Measurements from ENCODE around the gene GRIA4.

GRIA4 gene

GRCh38 chr11:105609832-105610781 is at the start of gene GRIA4:
Gene GRIA4 (plus strand): TSS chr11:105610073. CDS start chr11:105610998, 925 bp downstream.
- H3K9me3 ChIP-seq (ENCODE audit: control insufficient read depth in 1 of 2, low read length in 2 of 2) = no peaks in the 10 kb centered on the region
- no peak within 1 kb of the TSS for H3K27ac ChIP-seq (ENCODE audit: low read depth, low read length)
- peak within 1 kb of the TSS; percentile 47 to 55 for H3K4me3 ChIP-seq (ENCODE audit: low read depth in 1 of 2, low read length in 2 of 2)
- H3K27me3 ChIP-seq (ENCODE audit: control insufficient read depth in 1 of 2, insufficient read depth in 2 of 2, low read length in 2 of 2) = peaks cover 17 to 40% of the 10 kb centered on the region in 2 donors
- H3K9ac ChIP-seq (ENCODE audit: low read depth in 1 of 2, low read length in 2 of 2) = no peak within 1 kb of the TSS
- no peaks in the 10 kb centered on the region for H3K36me3 ChIP-seq (ENCODE audit: control insufficient read depth in 1 of 2, insufficient read depth in 2 of 2, low read length in 2 of 2)
- peaks cover 0 to 9% of the 10 kb centered on the region in 2 donors for H3K4me1 ChIP-seq (ENCODE audit: control insufficient read depth in 1 of 2, insufficient read depth in 2 of 2, low read length in 2 of 2)

GRCh38 chr11:105573091-105573490 is 36.8 kb upstream of the GRIA4 start:
- Histone ChIP-seq H3K4me1 (ENCODE audit: control insufficient read depth in 1 of 2, insufficient read depth in 2 of 2, low read length in 2 of 2) (no peaks in the 10 kb centered on the region), H3K36me3 (ENCODE audit: control insufficient read depth in 1 of 2, insufficient read depth in 2 of 2, low read length in 2 of 2) (no peaks in the 10 kb centered on the region), H3K9ac (ENCODE audit: low read depth in 1 of 2, low read length in 2 of 2) (no peak overlapping the region), H3K4me3 (ENCODE audit: low read depth in 1 of 2, low read length in 2 of 2) (no peak overlapping the region), H3K27me3 (ENCODE audit: control insufficient read depth in 1 of 2, insufficient read depth in 2 of 2, low read length in 2 of 2) (no peaks in the 10 kb centered on the region), H3K27ac (ENCODE audit: low read depth, low read length) (no peak overlapping the region), H3K9me3 (ENCODE audit: control insufficient read depth in 1 of 2, low read length in 2 of 2) (no peaks in the 10 kb centered on the region)

GRCh38 chr11:105574974-105575373 is 34.9 kb upstream of the GRIA4 start:
- no peak overlapping the region for H3K9ac ChIP-seq (ENCODE audit: low read depth in 1 of 2, low read length in 2 of 2)

GRCh38 chr11:105577641-105578040 is 32.2 kb upstream of the GRIA4 start:
- H3K4me1 ChIP-seq (ENCODE audit: control insufficient read depth in 1 of 2, insufficient read depth in 2 of 2, low read length in 2 of 2) = no peaks in the 10 kb centered on the region
- H3K9me3 ChIP-seq (ENCODE audit: control insufficient read depth in 1 of 2, low read length in 2 of 2) = no peaks in the 10 kb centered on the region
- no peak overlapping the region for H3K4me3 ChIP-seq (ENCODE audit: low read depth in 1 of 2, low read length in 2 of 2)
- H3K9ac ChIP-seq (ENCODE audit: low read depth in 1 of 2, low read length in 2 of 2) = no peak overlapping the region
- H3K27me3 ChIP-seq (ENCODE audit: control insufficient read depth in 1 of 2, insufficient read depth in 2 of 2, low read length in 2 of 2) = no peaks in the 10 kb centered on the region
- H3K36me3 ChIP-seq (ENCODE audit: control insufficient read depth in 1 of 2, insufficient read depth in 2 of 2, low read length in 2 of 2) = no peaks in the 10 kb centered on the region
- no peak overlapping the region for H3K27ac ChIP-seq (ENCODE audit: low read depth, low read length)

More at GRCh38 chr11:105574974-105575373, 34.9 kb upstream of the GRIA4 start:
- Histone ChIP-seq H3K27ac (ENCODE audit: low read depth, low read length) (no peak overlapping the region), H3K4me1 (ENCODE audit: control insufficient read depth in 1 of 2, insufficient read depth in 2 of 2, low read length in 2 of 2) (no peaks in the 10 kb centered on the region), H3K27me3 (ENCODE audit: control insufficient read depth in 1 of 2, insufficient read depth in 2 of 2, low read length in 2 of 2) (no peaks in the 10 kb centered on the region), H3K36me3 (ENCODE audit: control insufficient read depth in 1 of 2, insufficient read depth in 2 of 2, low read length in 2 of 2) (no peaks in the 10 kb centered on the region), H3K4me3 (ENCODE audit: low read depth in 1 of 2, low read length in 2 of 2) (no peak overlapping the region), H3K9me3 (ENCODE audit: control insufficient read depth in 1 of 2, low read length in 2 of 2) (no peaks in the 10 kb centered on the region)

- Histone ChIP-seq H3K9me3 (ENCODE audit: control insufficient read depth in 1 of 2, low read length in 2 of 2) (no peaks in the 10 kb centered on the region), H3K27me3 (ENCODE audit: control insufficient read depth in 1 of 2, insufficient read depth in 2 of 2, low read length in 2 of 2) (no peaks in the 10 kb centered on the region), H3K4me1 (ENCODE audit: control insufficient read depth in 1 of 2, insufficient read depth in 2 of 2, low read length in 2 of 2) (no peaks in the 10 kb centered on the region), H3K4me3 (ENCODE audit: low read depth in 1 of 2, low read length in 2 of 2) (no peak overlapping the region), H3K9ac (ENCODE audit: low read depth in 1 of 2, low read length in 2 of 2) (no peak overlapping the region), H3K36me3 (ENCODE audit: control insufficient read depth in 1 of 2, insufficient read depth in 2 of 2, low read length in 2 of 2) (no peaks in the 10 kb centered on the region), H3K27ac (ENCODE audit: low read depth, low read length) (no peak overlapping the region)
Observed at GRCh38 chr11:105579111-105579510, 30.8 kb upstream of the GRIA4 start.

- H3K9ac ChIP-seq (ENCODE audit: low read depth in 1 of 2, low read length in 2 of 2) = no peak overlapping the region
- no peaks in the 10 kb centered on the region for H3K27me3 ChIP-seq (ENCODE audit: control insufficient read depth in 1 of 2, insufficient read depth in 2 of 2, low read length in 2 of 2)
- no peaks in the 10 kb centered on the region for H3K4me1 ChIP-seq (ENCODE audit: control insufficient read depth in 1 of 2, insufficient read depth in 2 of 2, low read length in 2 of 2)
- H3K36me3 ChIP-seq (ENCODE audit: control insufficient read depth in 1 of 2, insufficient read depth in 2 of 2, low read length in 2 of 2) = no peaks in the 10 kb centered on the region
- H3K27ac ChIP-seq (ENCODE audit: low read depth, low read length) = no peak overlapping the region
- H3K4me3 ChIP-seq (ENCODE audit: low read depth in 1 of 2, low read length in 2 of 2) = no peak overlapping the region
- H3K9me3 ChIP-seq (ENCODE audit: control insufficient read depth in 1 of 2, low read length in 2 of 2) = no peaks in the 10 kb centered on the region
Observed at GRCh38 chr11:105582497-105582896, 27.4 kb upstream of the GRIA4 start.

- no peaks in the 10 kb centered on the region for H3K4me1 ChIP-seq (ENCODE audit: control insufficient read depth in 1 of 2, insufficient read depth in 2 of 2, low read length in 2 of 2)
- no peak overlapping the region for H3K27ac ChIP-seq (ENCODE audit: low read depth, low read length)
- no peak overlapping the region for H3K4me3 ChIP-seq (ENCODE audit: low read depth in 1 of 2, low read length in 2 of 2)
- H3K9me3 ChIP-seq (ENCODE audit: control insufficient read depth in 1 of 2, low read length in 2 of 2) = no peaks in the 10 kb centered on the region
- H3K9ac ChIP-seq (ENCODE audit: low read depth in 1 of 2, low read length in 2 of 2) = no peak overlapping the region
- no peaks in the 10 kb centered on the region for H3K36me3 ChIP-seq (ENCODE audit: control insufficient read depth in 1 of 2, insufficient read depth in 2 of 2, low read length in 2 of 2)
- no peaks in the 10 kb centered on the region for H3K27me3 ChIP-seq (ENCODE audit: control insufficient read depth in 1 of 2, insufficient read depth in 2 of 2, low read length in 2 of 2)
Observed at GRCh38 chr11:105588001-105588400, 21.9 kb upstream of the GRIA4 start.

- no peaks in the 10 kb centered on the region for H3K36me3 ChIP-seq (ENCODE audit: control insufficient read depth in 1 of 2, insufficient read depth in 2 of 2, low read length in 2 of 2)
- H3K9me3 ChIP-seq (ENCODE audit: control insufficient read depth in 1 of 2, low read length in 2 of 2) = no peaks in the 10 kb centered on the region
- no peak overlapping the region for H3K27ac ChIP-seq (ENCODE audit: low read depth, low read length)
- H3K27me3 ChIP-seq (ENCODE audit: control insufficient read depth in 1 of 2, insufficient read depth in 2 of 2, low read length in 2 of 2) = no peaks in the 10 kb centered on the region
- H3K4me1 ChIP-seq (ENCODE audit: control insufficient read depth in 1 of 2, insufficient read depth in 2 of 2, low read length in 2 of 2) = no peaks in the 10 kb centered on the region
- no peak overlapping the region for H3K9ac ChIP-seq (ENCODE audit: low read depth in 1 of 2, low read length in 2 of 2)
- no peak overlapping the region for H3K4me3 ChIP-seq (ENCODE audit: low read depth in 1 of 2, low read length in 2 of 2)
Observed at GRCh38 chr11:105589346-105589745, 20.5 kb upstream of the GRIA4 start.

- no peaks in the 10 kb centered on the region for H3K9me3 ChIP-seq (ENCODE audit: control insufficient read depth in 1 of 2, low read length in 2 of 2)
- H3K36me3 ChIP-seq (ENCODE audit: control insufficient read depth in 1 of 2, insufficient read depth in 2 of 2, low read length in 2 of 2) = no peaks in the 10 kb centered on the region
- H3K27me3 ChIP-seq (ENCODE audit: control insufficient read depth in 1 of 2, insufficient read depth in 2 of 2, low read length in 2 of 2) = no peaks in the 10 kb centered on the region
- no peak overlapping the region for H3K27ac ChIP-seq (ENCODE audit: low read depth, low read length)
- no peak overlapping the region for H3K9ac ChIP-seq (ENCODE audit: low read depth in 1 of 2, low read length in 2 of 2)
- H3K4me3 ChIP-seq (ENCODE audit: low read depth in 1 of 2, low read length in 2 of 2) = no peak overlapping the region
- H3K4me1 ChIP-seq (ENCODE audit: control insufficient read depth in 1 of 2, insufficient read depth in 2 of 2, low read length in 2 of 2) = no peaks in the 10 kb centered on the region
Observed at GRCh38 chr11:105592035-105592434, 17.8 kb upstream of the GRIA4 start.

- H3K4me1 ChIP-seq (ENCODE audit: control insufficient read depth in 1 of 2, insufficient read depth in 2 of 2, low read length in 2 of 2) = no peaks in the 10 kb centered on the region
- no peak overlapping the region for H3K27ac ChIP-seq (ENCODE audit: low read depth, low read length)
- H3K36me3 ChIP-seq (ENCODE audit: control insufficient read depth in 1 of 2, insufficient read depth in 2 of 2, low read length in 2 of 2) = no peaks in the 10 kb centered on the region
- H3K9me3 ChIP-seq (ENCODE audit: control insufficient read depth in 1 of 2, low read length in 2 of 2) = no peaks in the 10 kb centered on the region
- no peaks in the 10 kb centered on the region for H3K27me3 ChIP-seq (ENCODE audit: control insufficient read depth in 1 of 2, insufficient read depth in 2 of 2, low read length in 2 of 2)
- no peak overlapping the region for H3K9ac ChIP-seq (ENCODE audit: low read depth in 1 of 2, low read length in 2 of 2)
- H3K4me3 ChIP-seq (ENCODE audit: low read depth in 1 of 2, low read length in 2 of 2) = no peak overlapping the region
Observed at GRCh38 chr11:105598371-105598770, 11.5 kb upstream of the GRIA4 start.
